Measurements from ENCODE around the gene DPP4. TPM values are rescaled to one million over a fixed set of nuclear protein-coding genes. Genes with fewer than 3 reads are reported as not detected.

Gene DPP4
- total and polyA plus RNA-seq, 12 donors = 1.1 to 8.3 (median 4.1) TPM

DNA sequence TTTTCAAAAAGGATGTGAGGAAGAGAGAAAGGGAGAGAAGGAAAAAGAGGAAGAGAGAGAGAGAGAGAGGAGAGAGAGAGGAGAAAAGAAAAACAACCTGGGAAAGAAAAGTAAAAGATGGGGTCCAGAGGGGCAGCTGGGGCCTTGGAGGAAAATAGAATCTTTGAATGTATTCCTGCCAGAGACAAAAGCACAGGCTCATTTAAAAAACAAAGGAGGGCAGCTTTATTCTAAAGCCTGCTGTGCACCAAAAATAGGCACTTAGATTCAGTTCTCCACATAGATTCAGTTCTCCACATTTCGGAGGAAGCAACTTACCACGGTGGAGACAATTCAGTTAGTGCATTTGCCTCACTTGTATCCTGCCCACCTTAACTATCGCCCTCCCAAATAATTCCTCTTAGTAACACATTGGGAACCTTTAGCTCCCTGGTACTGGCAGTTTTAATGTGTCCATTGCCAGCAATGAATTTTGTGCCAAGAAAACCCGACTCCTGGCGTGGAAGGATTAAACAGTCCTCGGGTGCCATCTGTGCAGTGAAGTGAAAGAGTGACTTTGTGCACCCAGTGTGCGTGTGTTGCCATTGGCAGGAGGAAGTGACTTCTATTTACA lies 71.3 kb downstream of the DPP4 start:
- TF ChIP-seq, protein P1, sequence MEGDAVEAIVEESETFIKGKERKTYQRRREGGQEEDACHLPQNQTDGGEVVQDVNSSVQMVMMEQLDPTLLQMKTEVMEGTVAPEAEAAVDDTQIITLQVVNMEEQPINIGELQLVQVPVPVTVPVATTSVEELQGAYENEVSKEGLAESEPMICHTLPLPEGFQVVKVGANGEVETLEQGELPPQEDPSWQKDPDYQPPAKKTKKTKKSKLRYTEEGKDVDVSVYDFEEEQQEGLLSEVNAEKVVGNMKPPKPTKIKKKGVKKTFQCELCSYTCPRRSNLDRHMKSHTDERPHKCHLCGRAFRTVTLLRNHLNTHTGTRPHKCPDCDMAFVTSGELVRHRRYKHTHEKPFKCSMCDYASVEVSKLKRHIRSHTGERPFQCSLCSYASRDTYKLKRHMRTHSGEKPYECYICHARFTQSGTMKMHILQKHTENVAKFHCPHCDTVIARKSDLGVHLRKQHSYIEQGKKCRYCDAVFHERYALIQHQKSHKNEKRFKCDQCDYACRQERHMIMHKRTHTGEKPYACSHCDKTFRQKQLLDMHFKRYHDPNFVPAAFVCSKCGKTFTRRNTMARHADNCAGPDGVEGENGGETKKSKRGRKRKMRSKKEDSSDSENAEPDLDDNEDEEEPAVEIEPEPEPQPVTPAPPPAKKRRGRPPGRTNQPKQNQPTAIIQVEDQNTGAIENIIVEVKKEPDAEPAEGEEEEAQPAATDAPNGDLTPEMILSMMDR (IDR thresholded peaks at IDR 0.05) = no peak
- intact Hi-C loops (cut with DNase I) = loop anchor here in 2 of 10 donors (10.0 kb wide), 2 partner anchors 292 to 302 kb away; no protein-coding TSS in a partner anchor
- no peaks in the 10 kb centered on the region for H3K27me3 ChIP-seq
- 80 to 82% methylated on average over 7 of the region's 7 CpGs for WGBS, 2 donors
- H3K27ac ChIP-seq = no peak overlapping the region
- no peak overlapping the region for H3K4me3 ChIP-seq
- DNase-seq (no peak), ATAC-seq (peak in 1 of 8 donors; percentile 29)
- no peaks in the 10 kb centered on the region for H3K4me1 ChIP-seq
- peaks cover 0 to 46% (median 0%) of the 10 kb centered on the region in 9 donors for H3K36me3 ChIP-seq
- no peaks in the 10 kb centered on the region for H3K9me3 ChIP-seq

DNA sequence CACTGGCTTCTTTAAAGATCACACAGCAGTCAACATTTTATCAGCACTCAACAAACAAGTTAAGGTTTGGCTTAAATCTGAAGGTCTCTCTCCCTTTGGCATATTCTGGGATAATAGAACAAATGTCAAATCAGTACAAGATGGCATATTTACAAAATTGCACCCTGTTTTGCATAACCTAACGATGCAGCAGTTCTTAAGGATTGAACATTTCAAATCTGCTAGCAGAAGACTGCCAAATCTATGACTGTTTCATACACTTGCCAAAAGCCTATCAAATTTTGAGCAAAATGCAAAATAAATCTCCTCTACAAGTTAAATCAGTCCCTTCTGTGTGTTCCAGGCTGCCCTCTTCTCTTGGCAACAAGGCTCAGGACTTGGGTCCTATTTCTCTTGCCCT lies 73.6 kb downstream of the DPP4 start:
- Histone ChIP-seq H3K4me3 (no peak overlapping the region), H3K9me3 (no peaks in the 10 kb centered on the region), H3K27ac (no peak overlapping the region), H3K4me1 (peaks cover 0 to under 1% (median 0%) of the 10 kb centered on the region in 9 donors), H3K27me3 (no peaks in the 10 kb centered on the region), H3K36me3 (peaks cover 0 to 43% (median 0%) of the 10 kb centered on the region in 9 donors)
- WGBS, 2 donors = 75 to 85% methylated on average over 1 of the region's 1 CpG
- DNase-seq (no peak), ATAC-seq (no peak)
- TF ChIP-seq, protein P1 (IDR thresholded peaks at IDR 0.05) = no peak
- intact Hi-C loops (cut with DNase I) = loop anchor here in 2 of 10 donors (10.0 kb wide), 2 partner anchors 294 to 304 kb away; no protein-coding TSS in a partner anchor

DNA sequence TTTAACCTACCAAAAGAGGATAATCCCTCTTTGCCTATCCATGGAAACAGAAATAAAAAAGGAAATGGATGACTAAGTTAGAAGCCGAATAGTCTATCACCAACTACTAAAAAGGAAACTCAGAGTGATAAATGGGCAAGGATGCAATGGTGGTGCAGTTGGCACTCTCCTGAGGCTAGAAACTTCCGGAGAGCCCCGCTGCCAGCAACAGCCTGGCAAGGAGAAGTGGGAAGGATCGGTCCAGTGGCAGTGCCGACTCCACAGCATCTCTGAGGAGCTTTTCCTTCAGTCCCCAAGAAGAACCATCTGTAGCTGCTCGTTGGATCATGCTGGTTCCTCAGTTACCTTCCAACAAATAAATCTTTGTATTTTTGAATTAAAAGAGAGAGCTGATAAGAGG lies 74.7 kb downstream of the DPP4 start:
- WGBS, 2 donors = 72 to 81% methylated on average over 6 of the region's 6 CpGs
- no peak overlapping the region for H3K27ac ChIP-seq
- TF ChIP-seq, protein P1 (IDR thresholded peaks at IDR 0.05) = no peak
- peaks cover 0 to 34% (median 0%) of the 10 kb centered on the region in 9 donors for H3K36me3 ChIP-seq
- H3K4me1 ChIP-seq = peaks cover 0 to 5% (median 0%) of the 10 kb centered on the region in 9 donors
- no peaks in the 10 kb centered on the region for H3K9me3 ChIP-seq
- DNase-seq (no peak), ATAC-seq (no peak)
- no peak overlapping the region for H3K4me3 ChIP-seq
- H3K27me3 ChIP-seq = no peaks in the 10 kb centered on the region
- intact Hi-C loops (cut with DNase I) = no loop called here

DNA sequence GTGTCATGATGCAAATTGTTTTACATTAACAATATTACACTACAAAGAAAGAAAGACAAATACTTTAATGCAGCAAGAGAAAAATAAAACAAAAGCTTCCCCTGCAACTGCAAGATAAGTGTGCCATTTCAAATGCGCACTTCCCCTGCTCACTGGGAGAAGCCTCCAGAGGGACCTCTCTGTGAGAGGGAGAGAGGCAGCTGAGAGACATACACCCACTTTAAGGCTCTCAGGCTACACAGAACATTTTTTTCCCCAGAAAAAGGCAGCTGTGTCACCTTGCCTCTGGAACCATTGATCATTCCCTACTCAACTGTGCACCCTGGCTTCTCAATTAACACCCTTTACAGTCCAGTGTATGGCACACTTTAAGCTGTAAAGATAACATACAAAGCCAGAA lies 75.2 kb downstream of the DPP4 start:
- 89 to 93% methylated on average over 1 of the region's 1 CpG for WGBS, 2 donors
- DNase-seq (no peak), ATAC-seq (no peak)
- intact Hi-C loops (cut with DNase I) = no loop called here
- H3K27ac ChIP-seq = no peak overlapping the region
- H3K36me3 ChIP-seq = peaks cover 0 to 33% (median 0%) of the 10 kb centered on the region in 9 donors
- TF ChIP-seq, protein P1 (IDR thresholded peaks at IDR 0.05) = no peak
- H3K4me3 ChIP-seq = no peak overlapping the region
- no peaks in the 10 kb centered on the region for H3K27me3 ChIP-seq
- H3K4me1 ChIP-seq = peaks cover 0 to 5% (median 0%) of the 10 kb centered on the region in 9 donors
- H3K9me3 ChIP-seq = no peaks in the 10 kb centered on the region
